Fibroblast of the aortic adventitia (primary cell): Measurements from ENCODE around the gene KCP. TPM values are rescaled to one million over a fixed set of nuclear protein-coding genes. Genes with fewer than 3 reads are reported as not detected.

Experiments used
- DNase-seq: peaks from one replicate; pipeline ENCODE4 v3.0.0-alpha.2; 2010; ENCODE audit warnings: low read depth
- H3K4me3 ChIP-seq: 2 replicates; pipeline ENCODE4 v1.5.1; 2011; ENCODE audit warnings: low read depth, mild to moderate bottlenecking, control low read depth, low read length, moderate library complexity
- total RNA-seq: library from RNA; depleted of rRNA; stranded (reverse); fragments of >200 nt; gene quantifications from 2 replicates; pipeline ENCODE4 v1.2.3, GENCODE V29; 2012; ENCODE audit warnings: low replicate concordance
- TF ChIP-seq, protein P1 (sequence below): IDR thresholded peaks from 2 replicates; pipeline ENCODE4 v1.5.1; 2011; ENCODE audit warnings: mild to moderate bottlenecking, low read length, control low read depth, inconsistent platforms; ENCODE audit not compliant: insufficient read depth

Gene KCP
- total RNA-seq, 1 donor, result 0.09 TPM

GRCh38 chr7:128928882-128929788 is 18.6 kb upstream of the KCP start:
- no peak for DNase-seq
- TF ChIP-seq, protein P1, sequence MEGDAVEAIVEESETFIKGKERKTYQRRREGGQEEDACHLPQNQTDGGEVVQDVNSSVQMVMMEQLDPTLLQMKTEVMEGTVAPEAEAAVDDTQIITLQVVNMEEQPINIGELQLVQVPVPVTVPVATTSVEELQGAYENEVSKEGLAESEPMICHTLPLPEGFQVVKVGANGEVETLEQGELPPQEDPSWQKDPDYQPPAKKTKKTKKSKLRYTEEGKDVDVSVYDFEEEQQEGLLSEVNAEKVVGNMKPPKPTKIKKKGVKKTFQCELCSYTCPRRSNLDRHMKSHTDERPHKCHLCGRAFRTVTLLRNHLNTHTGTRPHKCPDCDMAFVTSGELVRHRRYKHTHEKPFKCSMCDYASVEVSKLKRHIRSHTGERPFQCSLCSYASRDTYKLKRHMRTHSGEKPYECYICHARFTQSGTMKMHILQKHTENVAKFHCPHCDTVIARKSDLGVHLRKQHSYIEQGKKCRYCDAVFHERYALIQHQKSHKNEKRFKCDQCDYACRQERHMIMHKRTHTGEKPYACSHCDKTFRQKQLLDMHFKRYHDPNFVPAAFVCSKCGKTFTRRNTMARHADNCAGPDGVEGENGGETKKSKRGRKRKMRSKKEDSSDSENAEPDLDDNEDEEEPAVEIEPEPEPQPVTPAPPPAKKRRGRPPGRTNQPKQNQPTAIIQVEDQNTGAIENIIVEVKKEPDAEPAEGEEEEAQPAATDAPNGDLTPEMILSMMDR, result no peak

DNA sequence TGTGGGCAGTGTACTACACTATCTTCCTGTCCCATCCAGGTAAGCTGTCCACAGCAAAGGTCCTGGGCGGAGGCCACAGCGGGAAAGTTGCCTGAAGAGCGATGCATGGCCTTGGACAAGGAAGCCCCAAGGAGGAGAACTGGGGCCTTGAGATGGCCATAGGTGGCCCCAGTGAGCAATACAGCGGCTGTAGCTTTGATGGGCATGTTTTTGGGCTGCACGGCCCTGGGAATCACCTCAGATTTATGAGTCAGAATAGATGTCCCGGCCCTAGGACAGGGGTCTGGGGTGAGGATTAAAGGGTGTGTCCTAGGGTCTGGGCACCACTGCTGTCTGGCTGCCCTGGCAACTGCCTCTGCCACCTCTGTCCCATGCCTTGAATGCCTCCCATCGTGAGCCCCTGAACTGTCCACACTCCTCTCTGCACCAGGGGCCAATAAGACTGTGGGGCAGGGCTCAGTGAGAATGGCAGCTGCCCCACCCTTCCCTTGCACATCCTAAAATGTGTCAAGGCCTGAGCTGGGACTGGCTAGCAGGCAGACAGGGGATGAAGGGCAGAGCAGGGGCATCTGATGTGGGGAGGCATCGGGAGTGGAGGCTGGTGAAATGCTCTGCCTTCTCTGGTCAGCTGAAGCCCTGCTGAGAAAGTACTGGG is 17.8 kb upstream of the KCP start:
- no peak overlapping the region for H3K4me3 ChIP-seq
- TF ChIP-seq, protein P1, result no peak
- no peak for DNase-seq

More at GRCh38 chr7:128928882-128929788, 18.6 kb upstream of the KCP start:
- H3K4me3 ChIP-seq, result no peak overlapping the region

DNA sequence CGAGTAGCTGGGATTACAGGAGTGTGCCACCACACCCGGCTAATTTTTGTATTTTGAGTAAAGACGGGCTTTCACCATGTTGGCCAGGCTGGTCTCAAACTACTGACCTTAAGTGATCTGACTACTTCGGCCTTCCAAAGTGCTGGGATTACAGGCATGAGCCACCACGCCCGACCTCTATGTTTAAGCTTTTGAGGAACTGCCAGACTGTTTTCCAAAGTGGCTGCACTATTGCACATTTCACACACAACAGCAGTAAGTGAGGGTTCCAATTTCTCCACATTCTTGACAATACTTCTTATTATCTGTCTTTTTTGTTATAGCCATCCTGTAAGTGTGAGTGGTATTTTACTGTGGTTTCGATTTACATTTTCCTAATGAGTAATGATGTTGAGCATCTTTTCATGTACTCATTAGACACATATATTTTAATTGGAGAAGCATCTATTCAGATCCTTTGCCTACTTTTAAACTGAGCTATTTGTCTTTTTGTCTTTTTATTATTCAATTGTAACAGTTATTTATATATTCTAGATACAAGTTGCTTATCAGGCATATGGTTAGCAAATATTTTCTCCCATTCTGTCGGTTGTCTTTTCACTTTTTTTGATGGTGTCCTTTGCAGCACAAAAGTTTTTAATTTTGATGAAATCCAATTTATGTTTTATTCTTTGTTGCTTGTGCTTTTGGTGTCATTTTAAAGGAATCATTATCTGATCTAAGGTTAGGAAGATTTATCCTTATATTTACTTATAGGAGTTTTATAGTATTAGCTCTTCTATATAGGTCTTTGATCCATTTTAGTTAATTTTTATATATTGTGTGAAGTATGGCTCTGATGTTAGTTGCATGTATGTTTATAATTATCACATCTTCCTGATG is 14.4 kb upstream of the KCP start:
- no peak for DNase-seq
- TF ChIP-seq, protein P1, result no peak
- no peak overlapping the region for H3K4me3 ChIP-seq

- DNase-seq, result no peak
- TF ChIP-seq, protein P1, result no peak
- no peak overlapping the region for H3K4me3 ChIP-seq
Measured at GRCh38 chr7:128923411-128923800, 12.9 kb upstream of the KCP start.

GRCh38 chr7:128922496-128923410 is 12.2 kb upstream of the KCP start:
- no peak for DNase-seq
- no peak overlapping the region for H3K4me3 ChIP-seq
- TF ChIP-seq, protein P1, result no peak
